SHP77 treated with DMSO at 0.1 percent for 48 hours (cell line): ENCODE results near the gene PGBD5.

ENCODE experiments used
- DNase-seq: peaks from one replicate; lab custom pipeline; 2025; lab: John Stamatoyannopoulos, UW

The PGBD5 gene

GRCh38 chr1:230394741-230395140 lies 31.4 kb downstream of the PGBD5 start:
- no peak for DNase-seq

GRCh38 chr1:230394134-230394533 lies 32.0 kb downstream of the PGBD5 start:
- DNase-seq, result no peak

- DNase-seq, result no peak
Observed at GRCh38 chr1:230393722-230394121, 32.4 kb downstream of the PGBD5 start.

- DNase-seq, result no peak
Observed at GRCh38 chr1:230392920-230393521, 33.1 kb downstream of the PGBD5 start.

- no peak for DNase-seq
Observed at GRCh38 chr1:230392536-230392909, 33.6 kb downstream of the PGBD5 start.

GRCh38 chr1:230391776-230392535 lies 34.2 kb downstream of the PGBD5 start:
- DNase-seq, result no peak

GRCh38 chr1:230390371-230390770 lies 35.8 kb downstream of the PGBD5 start:
- DNase-seq, result no peak

GRCh38 chr1:230387876-230388275 lies 38.3 kb downstream of the PGBD5 start:
- DNase-seq, result no peak

- no peak for DNase-seq
Observed at GRCh38 chr1:230387296-230387695, 38.8 kb downstream of the PGBD5 start.

- DNase-seq, result no peak
Observed at GRCh38 chr1:230386637-230387262, 39.4 kb downstream of the PGBD5 start.

- no peak for DNase-seq
Observed at GRCh38 chr1:230385930-230386329, 40.2 kb downstream of the PGBD5 start.

- DNase-seq, result no peak
Observed at GRCh38 chr1:230385158-230385450, 41.0 kb downstream of the PGBD5 start.

- DNase-seq, result no peak
Observed at GRCh38 chr1:230384380-230385157, 41.6 kb downstream of the PGBD5 start.

- DNase-seq, result no peak
Observed at GRCh38 chr1:230383425-230383824, 42.7 kb downstream of the PGBD5 start.

- no peak for DNase-seq
Observed at GRCh38 chr1:230382001-230382491, 44.1 kb downstream of the PGBD5 start.

GRCh38 chr1:230381585-230381984 lies 44.5 kb downstream of the PGBD5 start:
- DNase-seq, result no peak

GRCh38 chr1:230381049-230381467 lies 45.1 kb downstream of the PGBD5 start:
- DNase-seq, result no peak

- DNase-seq, result no peak
Observed at GRCh38 chr1:230379928-230380327, 46.2 kb downstream of the PGBD5 start.

- DNase-seq, result no peak
Observed at GRCh38 chr1:230379462-230379861, 46.7 kb downstream of the PGBD5 start.

- DNase-seq, result no peak
Observed at GRCh38 chr1:230377851-230378250, 48.3 kb downstream of the PGBD5 start.

- DNase-seq, result no peak
Observed at GRCh38 chr1:230377324-230377723, 48.8 kb downstream of the PGBD5 start.

- DNase-seq, result no peak
Observed at GRCh38 chr1:230376296-230376695, 49.8 kb downstream of the PGBD5 start.

- DNase-seq, result no peak
Observed at GRCh38 chr1:230375780-230376179, 50.4 kb downstream of the PGBD5 start.
